B cell (primary cell): ENCODE measurements around the gene SLC12A7. TPM values are rescaled to one million over a fixed set of nuclear protein-coding genes. Genes with fewer than 3 reads are reported as not detected.

Experiments
- ATAC-seq: fragments of 200-7000 bp; cut with Tn5 transposase; one replicate; pipeline ENCODE4 v1.10.0; 2021; ENCODE audit warnings: low read depth, mild to moderate bottlenecking, moderate number of reproducible peaks, moderate library complexity
- CTCF ChIA-PET: fragments of 350-600 bp; sonication (Branson Sonifier 250); formaldehyde crosslinking; loops from one replicate; lab custom pipeline; 2021; ENCODE audit warnings: antibody characterized with exemption, inconsistent platforms; lab: Charles Lee
- POLR2A ChIA-PET: fragments of 350-600 bp; sonication (Branson Sonifier 250); formaldehyde crosslinking; loops from one replicate; lab custom pipeline; 2021; ENCODE audit warnings: antibody characterized with exemption; lab: Charles Lee
- DNase-seq: peaks from one replicate; pipeline ENCODE4 v3.0.0; 2013
- H2AFZ ChIP-seq: 2 replicates; pipeline ENCODE4 v1.6.1; 2012; ENCODE audit warnings: mild to moderate bottlenecking, low read depth, low read length; ENCODE audit not compliant: insufficient read depth, poor library complexity, severe bottlenecking
- H3K27ac ChIP-seq, 2 donors: 1 replicate in 1 of 2; 2 replicates in 1 of 2; pipeline ENCODE4 v1.5.1; 2012 to 2013; ENCODE audit warnings: low read length in 2 of 2, mild to moderate bottlenecking in 2 of 2, moderate library complexity in 1 of 2
- H3K27me3 ChIP-seq, 4 experiments: fragments of 200-600 bp in 1 of 4; sonication (generic) in 1 of 4; replicated peaks in 1 of 4; 1 replicate in 2 of 4; 2 replicates in 2 of 4; pipeline versions ENCODE4 v1.6.1 to v1.7.0; 2013 to 2016; ENCODE audit warnings: low read length in 3 of 4, mild to moderate bottlenecking in 2 of 4, mixed read lengths in 1 of 4, moderate library complexity in 1 of 4; ENCODE audit not compliant: insufficient read depth in 4 of 4, control insufficient read depth in 3 of 4; ENCODE audit errors: control extremely low read depth in 1 of 4
- H3K36me3 ChIP-seq, 2 experiments: replicated peaks in 1 of 2; 1 replicate in 1 of 2; 2 replicates in 1 of 2; pipeline versions ENCODE4 v1.6.1 to v1.7.1; 2013; ENCODE audit warnings: low read length in 1 of 2; ENCODE audit not compliant: insufficient read depth in 2 of 2, control insufficient read depth in 1 of 2; ENCODE audit errors: control extremely low read depth in 1 of 2, extremely low read depth in 1 of 2
- H3K4me1 ChIP-seq, 2 donors: fragments of 200-600 bp in 1 of 2; sonication (generic) in 1 of 2; 1 replicate in 1 of 2; 2 replicates in 1 of 2; pipeline versions ENCODE4 v1.5.1 to v1.6.1; 2013 to 2017; ENCODE audit warnings: low read length in 2 of 2; ENCODE audit not compliant: control insufficient read depth in 2 of 2, insufficient read depth in 2 of 2
- H3K4me2 ChIP-seq: replicated peaks from 2 replicates; pipeline ENCODE3; 2012; ENCODE audit warnings: mild to moderate bottlenecking, low read depth, low read length; ENCODE audit not compliant: poor library complexity, severe bottlenecking
- H3K4me3 ChIP-seq, 5 experiments: fragments of 200-600 bp in 1 of 5; sonication (generic) in 1 of 5; 1 replicate in 3 of 5; 2 replicates in 2 of 5; pipeline versions ENCODE4 v1.5.1 to v1.7.0; 2011 to 2016; ENCODE audit warnings: low read length in 4 of 5, mild to moderate bottlenecking in 4 of 5, low read depth in 2 of 5, control low read depth in 1 of 5, moderate library complexity in 1 of 5; ENCODE audit not compliant: insufficient read depth in 1 of 5; ENCODE audit errors: control extremely low read depth in 1 of 5, extremely low read depth in 1 of 5
- H3K79me2 ChIP-seq: fragments of 200-600 bp; sonication (generic); one replicate; pipeline ENCODE4 v1.6.0; 2016; ENCODE audit warnings: low read length; ENCODE audit not compliant: control insufficient read depth, insufficient read depth
- H3K9ac ChIP-seq: fragments of 200-600 bp; sonication (generic); 2 replicates; pipeline ENCODE4 v1.6.1; 2017; ENCODE audit warnings: mild to moderate bottlenecking, low read length, moderate library complexity
- H3K9me3 ChIP-seq, 3 donors: one replicate each; pipeline versions ENCODE4 v1.6.1 to v1.7.1; 2013; ENCODE audit warnings: low read length in 2 of 3; ENCODE audit not compliant: control insufficient read depth in 2 of 3, insufficient read depth in 1 of 3; ENCODE audit errors: control extremely low read depth in 1 of 3
- H4K20me1 ChIP-seq: 2 replicates; pipeline ENCODE4 v1.6.0; 2012; ENCODE audit warnings: mild to moderate bottlenecking, low read length; ENCODE audit not compliant: insufficient read depth, control insufficient read depth, poor library complexity, severe bottlenecking
- H3K27ac Mint-ChIP-seq: one replicate; pipeline ENCODE4 v1.8.0; 2021; ENCODE audit warnings: mixed read lengths
- H3K27me3 Mint-ChIP-seq: one replicate; pipeline ENCODE4 v1.8.0; 2021; ENCODE audit warnings: mixed read lengths
- H3K4me1 Mint-ChIP-seq: one replicate; pipeline ENCODE4 v1.8.0; 2021; ENCODE audit warnings: mixed read lengths
- H3K4me3 Mint-ChIP-seq: one replicate; pipeline ENCODE4 v1.8.0; 2021; ENCODE audit warnings: mixed read lengths
- H3K9me3 Mint-ChIP-seq: one replicate; pipeline ENCODE4 v1.8.0; 2022; ENCODE audit warnings: mixed read lengths; ENCODE audit not compliant: insufficient read depth
- EZH2 ChIP-seq: IDR thresholded peaks from 2 replicates; pipeline ENCODE4 v1.6.1; 2012; ENCODE audit warnings: borderline replicate concordance, low read depth, mild to moderate bottlenecking, moderate library complexity, low read length; ENCODE audit not compliant: insufficient read depth, poor library complexity, severe bottlenecking
- WGBS: methylation state at CpG from one replicate; pipeline ENCODE4 v1.1.5; 2013; ENCODE audit warnings: missing lambda C conversion rate; ENCODE audit not compliant: insufficient coverage; 5-methylcytosine and 5-hydroxymethylcytosine counted together
- intact Hi-C: fragments of 100-400 bp; cut with micrococcal nuclease; formaldehyde crosslinking; loops from one replicate; pipeline ENCODE4 v1.10.0; 2022
- polyA plus RNA-seq: library from polyadenylated mRNA; depleted of rRNA; stranded (reverse); fragments of >200 nt; gene quantifications from 2 replicates; pipeline ENCODE4 v1.2.3, GENCODE V29; 2012
- total RNA-seq, 2 donors: library from RNA; stranded (reverse); fragments of 120-200 nt in 1 of 2; gene quantifications; 1 replicate in 1 of 2; 2 replicates in 1 of 2; pipeline versions ENCODE4 v1.2.3 to v1.2.4, GENCODE V29; 2013 to 2022
- TF ChIP-seq, protein P1 (sequence below): fragments of 200-600 bp; IDR thresholded peaks from one replicate; pipeline ENCODE4 v1.8.0; 2022; ENCODE audit warnings: antibody characterized with exemption, mild to moderate bottlenecking

The SLC12A7 gene
- total and polyA plus RNA-seq, 2 donors (not counting 1 experiment from before 2014, with no cell fraction given), result 25.5 to 34.4 TPM

GRCh38 chr5:1010181-1010510 lies 101.7 kb downstream of the SLC12A7 start:
- Mint-ChIP-seq H3K4me3 (peak overlapping the region; percentile 56), H3K27ac (no peak overlapping the region), H3K9me3 (no peaks in the 10 kb centered on the region), H3K4me1 (peaks cover 18% of the 10 kb centered on the region), H3K27me3 (peaks cover 54% of the 10 kb centered on the region)
- ATAC-seq (no peak), DNase-seq (no peak)
- Histone ChIP-seq H3K27ac (no peak overlapping the region), H3K9me3 (peaks cover 0 to 3% (median 0%) of the 10 kb centered on the region in 3 donors), H3K9ac (no peak overlapping the region), H4K20me1 (no peaks in the 10 kb centered on the region), H3K4me1 (peaks cover 11 to 19% of the 10 kb centered on the region in 2 donors), H3K4me3 (no peak overlapping the region), H3K4me2 (no peak overlapping the region), H2AFZ (no peak overlapping the region), H3K27me3 (peaks cover 0 to 56% (median 17%) of the 10 kb centered on the region in 4 experiments), H3K36me3 (no peaks in the 10 kb centered on the region), H3K79me2 (no peaks in the 10 kb centered on the region)
- POLR2A ChIA-PET, result no interaction called here
- TF ChIP-seq EZH2, result no peak
- TF ChIP-seq, protein P1, sequence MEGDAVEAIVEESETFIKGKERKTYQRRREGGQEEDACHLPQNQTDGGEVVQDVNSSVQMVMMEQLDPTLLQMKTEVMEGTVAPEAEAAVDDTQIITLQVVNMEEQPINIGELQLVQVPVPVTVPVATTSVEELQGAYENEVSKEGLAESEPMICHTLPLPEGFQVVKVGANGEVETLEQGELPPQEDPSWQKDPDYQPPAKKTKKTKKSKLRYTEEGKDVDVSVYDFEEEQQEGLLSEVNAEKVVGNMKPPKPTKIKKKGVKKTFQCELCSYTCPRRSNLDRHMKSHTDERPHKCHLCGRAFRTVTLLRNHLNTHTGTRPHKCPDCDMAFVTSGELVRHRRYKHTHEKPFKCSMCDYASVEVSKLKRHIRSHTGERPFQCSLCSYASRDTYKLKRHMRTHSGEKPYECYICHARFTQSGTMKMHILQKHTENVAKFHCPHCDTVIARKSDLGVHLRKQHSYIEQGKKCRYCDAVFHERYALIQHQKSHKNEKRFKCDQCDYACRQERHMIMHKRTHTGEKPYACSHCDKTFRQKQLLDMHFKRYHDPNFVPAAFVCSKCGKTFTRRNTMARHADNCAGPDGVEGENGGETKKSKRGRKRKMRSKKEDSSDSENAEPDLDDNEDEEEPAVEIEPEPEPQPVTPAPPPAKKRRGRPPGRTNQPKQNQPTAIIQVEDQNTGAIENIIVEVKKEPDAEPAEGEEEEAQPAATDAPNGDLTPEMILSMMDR, result no peak
- WGBS, result 35% methylated on average over 4 of the region's 4 CpGs
- CTCF ChIA-PET, result interaction anchor here (1.3 kb wide), 1 partner anchor 131 kb away, joined by 4 read pairs; no protein-coding TSS in a partner anchor
- intact Hi-C loops, result no loop called here

DNA sequence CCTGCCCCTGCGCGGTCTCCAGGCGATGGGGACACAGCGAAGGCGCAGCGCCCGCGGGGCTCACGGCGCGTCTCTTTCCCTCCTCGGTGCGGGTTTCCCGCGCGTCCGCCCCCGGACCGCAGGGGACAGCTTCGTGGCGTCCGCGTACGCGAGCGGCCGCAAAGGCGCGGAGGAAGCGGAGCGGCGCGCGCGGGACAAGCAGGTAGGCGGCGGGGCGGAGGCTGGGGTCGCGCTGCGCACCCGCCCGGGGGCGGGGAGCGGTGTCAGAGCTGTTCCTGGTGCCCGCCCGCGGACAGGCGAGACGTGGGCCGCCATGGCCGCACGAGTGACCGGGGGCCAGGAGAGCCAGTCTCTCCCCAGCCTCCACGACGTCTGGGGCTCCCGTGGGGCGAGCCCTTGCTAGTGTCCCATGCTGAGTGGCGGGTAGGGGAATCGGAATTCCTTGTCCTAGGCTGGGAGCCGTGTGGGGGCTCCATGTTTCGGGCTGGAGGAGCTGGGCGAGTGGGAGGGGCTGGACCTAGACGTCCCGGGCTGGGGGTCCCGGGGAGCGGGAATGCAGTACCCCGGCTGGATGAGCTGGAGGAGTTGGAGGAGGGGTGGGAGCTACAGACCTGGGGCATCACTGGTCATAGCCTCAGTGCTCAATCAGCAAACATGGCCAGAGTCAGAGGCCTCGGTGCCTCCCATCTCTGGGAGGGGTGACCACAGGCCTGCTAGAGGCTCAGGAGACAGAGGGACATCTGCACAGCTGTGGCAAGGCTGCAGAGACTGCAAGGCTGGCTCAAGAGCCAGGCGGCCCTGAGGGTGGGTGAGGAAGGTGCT lies 102.3 kb downstream of the SLC12A7 start:
- Histone ChIP-seq H3K4me2 (peak overlapping the region; percentile 74), H3K79me2 (no peaks in the 10 kb centered on the region), H3K9me3 (peaks cover 0 to 3% (median 0%) of the 10 kb centered on the region in 3 donors), H3K9ac (no peak overlapping the region), H4K20me1 (no peaks in the 10 kb centered on the region), H3K4me1 (peaks cover 16 to 23% of the 10 kb centered on the region in 2 donors), H3K36me3 (no peaks in the 10 kb centered on the region), H3K27me3 (peaks cover 0 to 59% (median 17%) of the 10 kb centered on the region in 4 experiments), H3K27ac (no peak overlapping the region), H3K4me3 (peak overlapping the region in 2 of 5 experiments; percentile 14 to 23), H2AFZ (no peak overlapping the region)
- intact Hi-C loops, result no loop called here
- WGBS, result 17% methylated on average over 70 of the region's 70 CpGs
- H3K4me3 Mint-ChIP-seq, result peak overlapping the region; percentile 56
- no peaks in the 10 kb centered on the region for H3K9me3 Mint-ChIP-seq
- POLR2A ChIA-PET, result no interaction called here
- DNase-seq, result no peak
- no peak for ATAC-seq
- CTCF ChIA-PET, result interaction anchor here (1.3 kb wide), 1 partner anchor 131 kb away, joined by 4 read pairs; no protein-coding TSS in a partner anchor
- no peak for TF ChIP-seq EZH2
- TF ChIP-seq, protein P1, result no peak
- no peak overlapping the region for H3K27ac Mint-ChIP-seq
- H3K4me1 Mint-ChIP-seq, result peaks cover 19% of the 10 kb centered on the region
- H3K27me3 Mint-ChIP-seq, result peaks cover 54% of the 10 kb centered on the region
